Right lobe of liver (tissue), 6 donors: ENCODE results near the gene TNFSF15. TPM values are rescaled to one million over a fixed set of nuclear protein-coding genes. Genes with fewer than 3 reads are reported as not detected.

Experiments used
- ATAC-seq, 4 donors: fragments of 200-7000 bp; cut with Tn5 transposase; one replicate each; pipeline ENCODE4 v1.9.1; 2020; ENCODE audit warnings: mild to moderate bottlenecking in 4 of 4, moderate library complexity in 4 of 4
- DNase-seq, 3 donors: peaks; one replicate each; pipeline ENCODE4 v3.0.0-alpha.2; 2020
- H3K27ac ChIP-seq, 3 donors: fragments of 200-600 bp; one replicate each; pipeline ENCODE4 v1.8.0; 2022
- H3K27me3 ChIP-seq, 2 donors: fragments of 200-600 bp; one replicate each; pipeline ENCODE4 v1.8.0; 2022
- H3K36me3 ChIP-seq, 4 donors: fragments of 200-600 bp; sonication (generic) in 1 of 4; one replicate each; pipeline versions ENCODE4 v1.5.1 to v1.8.0; 2017 to 2022; ENCODE audit warnings: control low read depth in 1 of 4
- H3K4me1 ChIP-seq, 4 donors: fragments of 200-600 bp; sonication (generic) in 1 of 4; one replicate each; pipeline versions ENCODE4 v1.5.1 to v1.8.0; 2017 to 2022; ENCODE audit warnings: control low read depth in 1 of 4
- H3K4me3 ChIP-seq, 3 donors: fragments of 200-600 bp; one replicate each; pipeline ENCODE4 v1.8.0; 2022
- H3K9me3 ChIP-seq, 4 donors: fragments of 200-600 bp; sonication (generic) in 1 of 4; one replicate each; pipeline versions ENCODE4 v1.5.1 to v1.8.0; 2017 to 2022; ENCODE audit warnings: control low read depth in 1 of 4
- POLR2A ChIP-seq: fragments of 450-650 bp; IDR thresholded peaks from one replicate; pipeline ENCODE4 v1.6.1; 2017; ENCODE audit warnings: antibody characterized with exemption, mild to moderate bottlenecking
- WGBS: methylation state at CpG from one replicate; pipeline ENCODE4 v1.1.6; 2018; ENCODE audit warnings: low coverage, low lambda C conversion rate; ENCODE audit not compliant: insufficient coverage; ENCODE audit errors: missing lambda C conversion rate; 5-methylcytosine and 5-hydroxymethylcytosine counted together
- intact Hi-C, 2 donors: fragments of 100-400 bp; cut with DNase I; formaldehyde crosslinking; loops; one replicate each; pipeline versions ENCODE4 v1.11.2 to v1.14.1; 2022
- long read RNA-seq: library from polyadenylated mRNA; unstranded; transcript quantifications from one replicate; pipeline ENCODE4 v2.0.0, GENCODE V29; 2019
- total RNA-seq, 6 experiments: library from RNA; depleted of rRNA in 2 of 6; stranded (reverse); fragments of >200 nt in 2 of 6; fragmentation: NEBNext Ultra II Directional in 3 of 6; extraction: Animal tissue kit (Norgen Biotek cat#: 25700) in 3 of 6; gene quantifications; one replicate each; pipeline versions ENCODE4 v1.1.0 to v1.2.4, GENCODE V29; 2016 to 2023
- TF ChIP-seq, protein P1 (sequence below), 4 donors: fragments of 200-600 bp in 3 of 4; fragments of 450-650 bp in 1 of 4; IDR thresholded peaks; one replicate each; pipeline versions ENCODE4 v1.5.1 to v1.8.0; 2016 to 2022; ENCODE audit warnings: antibody characterized with exemption in 4 of 4, mild to moderate bottlenecking in 2 of 4
- donor health status: DM: no; HTN: yes; CAD: no.
- donor health status: DM: no; HTN: no; CAD: no.
- donor health status: DM: no; HTN: no; CAD: no.
- donor health status: DM: no; HTN: yes; CAD: no.
- donor health status: DM: no; HTN: yes; CAD: no.

TNFSF15 gene
- under 1 TPM in 5 of 6 experiments, not detected in 1; 0.04 to 0.35 (median 0.06) TPM for total RNA-seq
- long read RNA-seq = 0 reads

DNA sequence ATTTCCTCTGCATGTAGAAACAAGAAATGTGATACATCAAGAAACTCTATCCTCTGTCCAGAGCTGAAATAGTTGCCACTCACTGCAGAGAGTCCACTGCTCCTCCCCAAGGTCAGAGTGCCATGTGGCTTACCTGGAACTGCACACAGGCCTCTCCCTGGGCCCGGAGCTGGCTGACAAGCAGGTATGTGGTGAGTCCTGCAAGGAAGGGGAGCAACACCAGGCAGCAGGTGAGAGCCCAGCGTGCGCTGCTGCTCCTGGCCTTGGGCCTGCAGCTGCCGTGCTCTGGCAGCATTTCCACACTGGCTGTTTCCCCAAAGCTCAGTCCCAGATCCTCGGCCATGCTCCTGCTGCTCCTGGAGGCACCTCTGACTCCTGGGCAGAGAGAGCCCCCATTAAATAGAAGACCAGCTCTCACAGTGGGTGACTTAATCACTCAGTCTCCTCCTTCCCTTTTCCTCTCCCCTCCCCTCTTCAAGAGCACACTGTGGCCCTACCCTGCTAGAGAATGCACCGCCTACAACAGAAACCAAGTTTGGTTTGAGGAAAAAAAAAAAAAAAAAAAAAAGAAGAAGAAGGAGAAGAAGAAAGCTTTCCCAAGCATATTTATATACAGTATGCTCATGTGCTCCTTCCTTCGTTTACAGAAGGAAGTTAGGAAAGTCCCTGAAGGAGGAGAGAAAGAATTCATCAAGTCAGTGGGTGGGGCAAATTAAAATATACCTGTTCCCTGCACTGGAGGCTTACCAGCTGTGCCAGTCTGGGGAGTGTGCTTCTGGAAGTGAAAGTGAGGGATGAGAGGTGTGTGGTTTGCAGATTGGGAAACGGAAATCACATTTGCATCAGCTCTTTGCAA lies at the start of gene TNFSF15:
TNFSF15 (minus strand) TSS at position 370 of the 856 bp plus-strand sequence; CDS start at position 343, 27 bp downstream.
- no peaks in the 10 kb centered on the region for H3K9me3 ChIP-seq
- H3K27ac ChIP-seq = no peak within 1 kb of the TSS
- ATAC-seq (peak; percentile 46 to 72 (median 58)), DNase-seq (peak in 2 of 3 donors; percentile 28 to 59)
- no peak for TF ChIP-seq POLR2A
- 39% methylated on average over 5 of the region's 8 CpGs for WGBS
- H3K4me1 ChIP-seq = peaks cover 0 to 14% (median 0%) of the 10 kb centered on the region in 4 donors
- H3K36me3 ChIP-seq = no peaks in the 10 kb centered on the region
- H3K27me3 ChIP-seq = no peaks in the 10 kb centered on the region
- intact Hi-C loops = no loop called here
- H3K4me3 ChIP-seq = no peak within 1 kb of the TSS

DNA sequence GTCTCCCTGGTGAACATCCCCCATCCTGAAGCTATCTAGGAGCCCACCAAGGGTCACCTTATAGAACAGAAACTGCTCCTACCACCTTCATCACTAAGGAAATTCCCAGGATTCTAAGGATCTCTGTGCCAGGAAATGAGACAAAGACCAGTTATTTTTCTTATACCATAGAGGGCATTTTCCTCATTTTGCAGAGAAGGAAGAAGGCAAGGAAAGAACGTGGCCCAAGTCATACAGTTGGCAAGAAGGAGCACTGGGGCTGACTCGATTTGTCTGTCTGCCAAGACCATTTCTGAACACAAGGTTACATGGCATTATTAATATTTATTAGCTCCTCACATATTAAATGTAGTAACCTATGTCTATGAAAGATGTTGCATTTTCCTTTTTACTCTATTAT lies 49.6 kb upstream of the TNFSF15 start:
- H3K27me3 ChIP-seq = no peaks in the 10 kb centered on the region
- no peaks in the 10 kb centered on the region for H3K36me3 ChIP-seq
- no peaks in the 10 kb centered on the region for H3K9me3 ChIP-seq
- ATAC-seq = no peak
- no peak overlapping the region for H3K4me3 ChIP-seq
- H3K27ac ChIP-seq = no peak overlapping the region
- DNase-seq = no peak
- intact Hi-C loops = no loop called here
- H3K4me1 ChIP-seq = no peaks in the 10 kb centered on the region
- no peak for TF ChIP-seq POLR2A
- TF ChIP-seq, protein P1, sequence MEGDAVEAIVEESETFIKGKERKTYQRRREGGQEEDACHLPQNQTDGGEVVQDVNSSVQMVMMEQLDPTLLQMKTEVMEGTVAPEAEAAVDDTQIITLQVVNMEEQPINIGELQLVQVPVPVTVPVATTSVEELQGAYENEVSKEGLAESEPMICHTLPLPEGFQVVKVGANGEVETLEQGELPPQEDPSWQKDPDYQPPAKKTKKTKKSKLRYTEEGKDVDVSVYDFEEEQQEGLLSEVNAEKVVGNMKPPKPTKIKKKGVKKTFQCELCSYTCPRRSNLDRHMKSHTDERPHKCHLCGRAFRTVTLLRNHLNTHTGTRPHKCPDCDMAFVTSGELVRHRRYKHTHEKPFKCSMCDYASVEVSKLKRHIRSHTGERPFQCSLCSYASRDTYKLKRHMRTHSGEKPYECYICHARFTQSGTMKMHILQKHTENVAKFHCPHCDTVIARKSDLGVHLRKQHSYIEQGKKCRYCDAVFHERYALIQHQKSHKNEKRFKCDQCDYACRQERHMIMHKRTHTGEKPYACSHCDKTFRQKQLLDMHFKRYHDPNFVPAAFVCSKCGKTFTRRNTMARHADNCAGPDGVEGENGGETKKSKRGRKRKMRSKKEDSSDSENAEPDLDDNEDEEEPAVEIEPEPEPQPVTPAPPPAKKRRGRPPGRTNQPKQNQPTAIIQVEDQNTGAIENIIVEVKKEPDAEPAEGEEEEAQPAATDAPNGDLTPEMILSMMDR (IDR thresholded peaks at IDR 0.05) = no peak
- WGBS = 54% methylated on average over 2 of the region's 2 CpGs

DNA sequence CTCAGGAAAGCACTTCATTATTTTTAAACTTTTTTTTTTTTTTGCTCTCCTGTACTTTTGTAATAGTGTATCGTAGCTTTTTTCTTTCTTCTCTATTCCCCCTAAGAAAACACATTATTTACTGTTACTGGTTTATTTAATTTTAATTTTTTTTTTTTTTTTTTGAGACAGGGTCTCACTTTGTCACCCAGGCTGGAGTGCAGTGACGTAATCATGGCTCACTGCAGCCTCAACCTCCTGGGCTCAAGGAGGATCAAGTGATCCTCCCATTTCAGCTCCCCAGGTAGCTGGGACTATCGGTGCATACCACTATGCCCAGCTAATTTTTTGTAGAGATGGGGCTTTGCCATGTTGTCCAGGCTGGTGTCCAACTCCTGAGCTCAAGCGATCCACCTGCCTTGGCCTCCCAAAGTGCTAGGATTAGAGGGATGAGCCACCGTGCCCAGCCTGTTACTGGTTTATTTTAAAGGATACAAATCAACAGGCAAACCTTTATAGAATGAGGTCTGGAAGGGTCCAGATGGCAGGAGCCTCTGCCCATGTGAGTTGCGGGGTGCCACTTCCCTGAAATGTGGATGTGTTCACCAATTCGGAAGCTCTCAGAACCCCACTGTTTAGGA lies 49.0 kb upstream of the TNFSF15 start:
- 88% methylated on average over 7 of the region's 7 CpGs for WGBS
- Histone ChIP-seq H3K36me3 (no peaks in the 10 kb centered on the region), H3K27ac (no peak overlapping the region), H3K4me1 (no peaks in the 10 kb centered on the region), H3K9me3 (no peaks in the 10 kb centered on the region), H3K4me3 (no peak overlapping the region), H3K27me3 (no peaks in the 10 kb centered on the region)
- intact Hi-C loops = no loop called here
- DNase-seq (no peak), ATAC-seq (no peak)
- no peak for TF ChIP-seq POLR2A
- TF ChIP-seq, protein P1 (IDR thresholded peaks at IDR 0.05) = no peak

DNA sequence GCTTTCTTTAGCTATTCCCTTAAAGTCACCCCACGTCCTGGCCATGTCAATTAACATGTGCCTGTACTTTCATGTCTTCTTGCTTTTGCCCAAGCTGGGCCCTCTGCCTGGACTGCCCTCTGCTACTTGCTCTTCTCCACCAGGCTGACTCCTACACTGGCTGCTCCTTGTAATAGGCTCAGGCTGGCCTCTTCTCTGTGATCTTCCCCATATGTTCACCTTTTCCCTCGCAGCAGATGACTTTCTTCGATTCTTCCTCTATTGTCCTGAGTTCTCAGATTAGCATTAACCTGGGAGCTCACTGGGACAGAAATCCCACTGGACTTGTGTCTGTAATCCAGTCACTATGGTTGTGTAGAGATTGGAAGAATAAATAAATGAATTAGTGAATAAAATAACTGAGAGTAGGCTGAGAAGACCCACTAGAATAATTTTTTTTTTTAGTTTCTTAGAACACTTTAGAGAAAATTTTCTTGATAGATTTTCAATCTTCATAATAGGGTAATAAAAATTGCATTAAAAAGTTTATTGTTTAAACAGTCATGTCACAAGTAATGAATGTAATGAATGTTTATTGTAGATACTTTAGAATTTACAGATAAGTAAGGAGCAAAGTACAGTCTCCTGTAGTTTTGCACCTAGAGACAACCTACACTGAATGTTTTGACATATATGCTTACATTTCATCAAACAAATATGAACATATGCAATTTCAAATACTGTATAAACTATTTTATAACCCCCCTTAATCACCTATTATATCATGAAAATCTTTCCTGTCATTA lies 47.4 kb upstream of the TNFSF15 start:
- Histone ChIP-seq H3K9me3 (no peaks in the 10 kb centered on the region), H3K36me3 (no peaks in the 10 kb centered on the region), H3K27ac (no peak overlapping the region), H3K4me1 (no peaks in the 10 kb centered on the region), H3K4me3 (no peak overlapping the region), H3K27me3 (no peaks in the 10 kb centered on the region)
- WGBS = 83% methylated on average over 2 of the region's 3 CpGs
- intact Hi-C loops = no loop called here
- TF ChIP-seq, protein P1 (IDR thresholded peaks at IDR 0.05) = no peak
- TF ChIP-seq POLR2A = no peak
- no peak for ATAC-seq
- no peak for DNase-seq
